ENCODE data around the gene APOM.

The APOM gene

GRCh38 chr6:31659649-31660380 is 4.1 kb downstream of the APOM start:
- no peak for DNase-seq

DNA sequence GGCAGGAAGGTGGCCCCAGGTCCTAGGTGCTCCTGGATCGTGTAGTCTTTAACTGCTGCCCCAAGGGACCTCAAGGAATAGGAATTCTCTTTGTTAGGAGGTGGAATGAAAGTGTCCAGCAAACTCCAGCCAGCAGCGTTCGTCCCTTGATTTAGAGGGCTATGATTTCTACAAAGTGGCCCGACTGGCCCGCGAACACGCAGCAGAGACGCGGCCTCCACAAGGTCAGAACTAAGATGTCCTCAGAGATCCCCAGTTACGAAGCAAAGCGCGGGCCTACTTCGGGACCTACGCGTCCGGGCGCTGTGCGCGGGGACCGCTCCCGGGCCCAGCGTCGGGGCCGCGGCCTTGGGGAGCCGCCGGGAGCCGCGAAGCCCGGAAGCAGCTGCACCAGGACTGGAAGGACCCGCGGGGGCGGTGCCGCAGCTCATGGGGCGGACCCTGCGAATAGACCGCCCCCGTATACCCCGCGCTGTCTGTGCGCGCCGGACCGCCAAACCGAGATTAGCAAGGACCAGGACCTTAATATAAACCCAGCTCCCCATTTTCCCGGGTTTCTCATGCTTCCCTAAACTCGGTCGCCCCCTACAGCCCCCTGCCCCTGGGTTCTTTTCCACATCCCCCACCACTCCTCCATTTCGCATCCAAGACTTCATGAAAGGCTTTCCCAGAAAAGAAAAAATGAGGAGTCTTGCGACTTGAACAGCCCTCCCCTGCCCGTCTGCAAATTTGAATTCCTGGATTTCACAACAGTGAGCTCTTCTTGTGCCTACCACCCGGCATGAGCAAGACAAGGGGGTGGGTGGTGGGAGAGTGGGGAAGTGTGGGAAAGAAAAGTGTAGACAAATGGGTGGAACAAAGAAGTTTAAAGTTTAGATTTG is 4.9 kb downstream of the APOM start, which contains the start of gene C6orf47:
Gene C6orf47 (minus strand): TSS at position 398 of the 881 bp plus-strand sequence. CDS start 831 bp downstream, outside the sequence.
- peak; percentile 67 for DNase-seq

DNA sequence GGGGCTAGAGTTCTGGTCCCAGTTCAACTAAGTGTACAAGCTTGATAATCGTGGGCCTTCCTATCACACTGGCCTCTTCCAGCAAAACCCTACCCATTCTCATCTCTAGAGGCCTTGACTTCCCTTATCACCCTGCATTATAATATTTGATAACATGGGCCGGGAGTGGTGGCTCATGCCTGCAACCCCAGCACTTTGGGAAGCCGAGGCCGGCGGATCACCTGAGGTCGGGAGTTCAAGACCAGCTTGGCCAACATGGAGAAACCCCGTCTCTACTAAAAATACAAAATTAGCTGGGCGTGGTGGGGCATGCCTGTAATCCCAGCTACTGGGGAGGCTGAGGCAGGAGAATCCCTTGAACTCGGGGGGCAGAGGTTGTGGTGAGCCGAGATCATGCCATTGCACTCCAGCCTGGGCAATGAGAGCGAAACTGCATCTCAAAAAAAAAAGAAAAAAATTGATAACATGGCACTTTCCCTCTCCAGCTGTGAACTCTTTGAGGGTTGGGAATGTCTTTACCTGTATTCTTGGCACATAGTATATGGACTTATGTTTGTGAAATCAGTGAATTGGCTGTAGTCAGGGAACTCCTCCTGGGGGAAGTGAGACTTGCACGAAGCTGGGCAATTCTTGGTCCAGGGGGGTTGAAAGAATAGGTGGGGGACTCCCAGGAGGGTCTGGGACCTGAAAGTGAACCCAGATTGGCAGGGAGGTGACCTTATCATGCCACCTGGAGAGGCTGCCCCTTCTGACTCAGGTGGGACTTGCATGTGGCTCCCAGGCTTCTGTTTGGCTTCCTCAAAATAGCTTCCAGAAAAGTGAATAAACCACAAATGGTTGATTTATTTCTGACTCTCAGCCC is 5.8 kb downstream of the APOM start:
- no peak for DNase-seq

- DNase-seq: no peak
Observed at GRCh38 chr6:31662124-31662723, 6.5 kb downstream of the APOM start.

GRCh38 chr6:31663126-31663960 is 7.6 kb downstream of the APOM start:
- no peak for DNase-seq

- DNase-seq: no peak
Observed at GRCh38 chr6:31663961-31664789, 8.5 kb downstream of the APOM start.

DNA sequence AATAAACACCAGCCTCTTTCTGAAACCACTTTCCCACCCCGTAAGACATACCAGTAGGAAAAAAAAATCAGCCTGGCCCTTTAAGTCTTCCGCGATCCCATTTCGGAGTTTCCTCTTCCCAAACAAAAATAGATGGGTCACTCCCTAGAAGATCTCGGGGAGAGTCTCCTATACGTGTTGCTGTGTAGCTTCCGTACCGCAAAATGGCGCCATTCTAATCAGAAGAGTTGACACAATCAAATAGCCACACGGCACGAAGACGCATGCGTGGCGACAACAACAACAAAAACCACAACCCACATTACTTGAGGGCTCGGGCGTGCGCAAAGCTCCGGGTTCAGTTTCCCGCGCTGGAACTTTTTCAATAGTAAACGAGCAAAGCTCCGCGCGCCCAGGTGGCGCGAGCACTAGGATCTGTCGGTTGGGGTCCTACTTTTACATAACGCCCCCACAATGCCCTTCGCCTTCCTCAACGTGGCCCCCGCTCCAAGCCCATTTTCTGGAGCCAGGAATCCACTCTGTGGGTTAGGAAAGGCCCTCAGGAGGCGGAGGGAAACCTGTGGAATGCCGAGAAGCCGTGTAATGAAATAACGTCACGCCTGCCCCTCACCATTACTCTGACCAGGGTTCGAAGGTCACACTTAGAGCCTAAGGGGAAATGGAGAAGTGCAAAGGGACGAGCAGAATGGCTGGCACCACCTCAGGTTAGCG is 9.3 kb downstream of the APOM start, which contains the start of gene GPANK1:
Gene GPANK1 (minus strand): TSS at position 208 of the 711 bp plus-strand sequence. CDS start 519 bp downstream, outside the sequence.
- DNase-seq: peak; percentile 83

GRCh38 chr6:31665501-31666336 is 10.0 kb downstream of the APOM start, which contains the start of gene CSNK2B:
CSNK2B (plus strand) TSS chr6:31666080; CDS start chr6:31666832, 752 bp downstream.
- DNase-seq: peak; percentile 98

- DNase-seq: no peak
Observed at GRCh38 chr6:31666337-31666965, 10.8 kb downstream of the APOM start.

- no peak for DNase-seq
Observed at GRCh38 chr6:31669676-31670075, 14.0 kb downstream of the APOM start, which contains the start of gene LY6G5B. LY6G5B (plus strand) TSS chr6:31669976; CDS start chr6:31670951, 975 bp downstream.

GRCh38 chr6:31676322-31676903 is 20.7 kb downstream of the APOM start:
- no peak for DNase-seq

- no peak for DNase-seq
Observed at GRCh38 chr6:31676904-31677303, 21.2 kb downstream of the APOM start.

DNA sequence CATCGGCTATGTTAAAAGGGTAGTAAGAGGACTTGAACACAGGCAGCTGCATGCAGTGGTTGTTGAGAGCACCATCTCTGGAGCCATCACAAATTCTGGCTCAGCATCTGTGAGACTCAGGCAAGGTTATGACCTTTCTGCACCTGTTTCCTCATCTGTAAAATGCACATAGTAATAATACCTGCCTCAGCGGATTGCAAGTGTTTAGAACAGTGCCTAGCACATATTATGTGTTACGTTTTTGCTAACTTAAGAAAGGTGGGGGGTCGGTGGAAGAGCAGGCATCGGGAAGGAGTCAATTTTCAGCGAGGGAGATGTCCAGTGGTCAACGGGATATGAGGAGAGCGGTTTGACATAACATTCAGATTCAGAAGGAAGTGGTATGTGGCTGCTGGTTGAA is 22.3 kb downstream of the APOM start:
- DNase-seq: no peak

- DNase-seq: peak; percentile 43
Observed at GRCh38 chr6:31680226-31681134, 24.8 kb downstream of the APOM start, which contains the start of gene LY6G5C. LY6G5C (minus strand) TSS chr6:31681067; CDS start chr6:31680373, 694 bp downstream.

DNA sequence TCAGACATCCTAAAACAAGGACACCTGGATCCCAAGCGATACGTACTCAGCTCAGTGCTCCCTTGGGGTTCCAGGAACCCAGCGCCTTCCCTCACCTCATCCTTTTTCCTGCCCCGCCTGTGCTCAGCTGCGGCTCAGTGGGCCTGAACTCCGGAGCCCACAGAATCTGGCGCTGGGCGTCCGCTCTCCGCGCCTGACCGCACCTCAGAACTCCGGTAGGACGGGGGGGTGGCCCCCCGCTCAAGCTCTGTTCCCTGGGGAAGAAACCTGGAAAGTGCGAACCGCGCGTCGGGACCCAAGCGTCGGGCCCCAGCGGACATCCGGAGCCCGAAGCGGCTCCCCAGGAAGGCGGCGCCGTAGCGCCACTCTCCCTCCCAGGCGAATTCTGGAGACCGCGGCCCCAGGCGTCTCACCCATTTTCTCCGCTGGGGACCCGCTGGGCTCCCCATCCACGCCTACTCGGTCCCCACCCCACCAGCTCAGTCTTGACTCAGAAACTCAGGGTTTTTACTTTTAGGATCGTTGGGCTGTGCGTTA is 25.5 kb downstream of the APOM start:
- no peak for DNase-seq

DNA sequence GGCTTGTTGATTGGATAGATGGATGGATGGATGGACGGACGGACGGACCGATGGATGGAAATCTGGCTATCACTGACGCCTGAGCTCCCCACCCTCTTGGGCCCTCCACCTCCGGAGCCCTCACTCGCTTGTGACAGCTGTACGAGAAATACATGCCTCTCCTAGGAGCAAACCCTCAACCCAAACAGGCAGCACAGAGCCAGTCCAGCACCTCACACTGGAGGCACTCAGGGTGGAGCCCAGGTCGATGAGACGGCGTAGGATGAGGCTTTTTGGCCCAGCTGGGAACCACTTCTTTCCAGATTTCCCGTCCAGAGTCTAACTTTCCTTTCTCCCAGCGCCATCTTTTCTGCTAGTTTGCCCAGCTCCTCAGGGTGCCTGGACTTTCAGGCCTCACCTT is 27.9 kb downstream of the APOM start:
- no peak for DNase-seq

All from activated CD4-positive, alpha-beta T cell treated with anti-CD3 and anti-CD28 coated beads for 1 hour (primary cell).